22Rv1 (cell line): Measurements from ENCODE around the gene STAP2.

ENCODE experiments used
- ZFX ChIP-seq: fragments of 450-650 bp; IDR thresholded peaks from 2 replicates; pipeline ENCODE4 v1.6.1; 2017; ENCODE audit warnings: antibody characterized with exemption, borderline replicate concordance
- TF ChIP-seq, protein P1 (sequence below): fragments of 450-650 bp; IDR thresholded peaks from 2 replicates; pipeline ENCODE4 v1.5.1; 2017; ENCODE audit warnings: mild to moderate bottlenecking

GRCh38 chr19:4297901-4298809 lies 40.5 kb downstream of the STAP2 start:
- TF ChIP-seq, protein P1, sequence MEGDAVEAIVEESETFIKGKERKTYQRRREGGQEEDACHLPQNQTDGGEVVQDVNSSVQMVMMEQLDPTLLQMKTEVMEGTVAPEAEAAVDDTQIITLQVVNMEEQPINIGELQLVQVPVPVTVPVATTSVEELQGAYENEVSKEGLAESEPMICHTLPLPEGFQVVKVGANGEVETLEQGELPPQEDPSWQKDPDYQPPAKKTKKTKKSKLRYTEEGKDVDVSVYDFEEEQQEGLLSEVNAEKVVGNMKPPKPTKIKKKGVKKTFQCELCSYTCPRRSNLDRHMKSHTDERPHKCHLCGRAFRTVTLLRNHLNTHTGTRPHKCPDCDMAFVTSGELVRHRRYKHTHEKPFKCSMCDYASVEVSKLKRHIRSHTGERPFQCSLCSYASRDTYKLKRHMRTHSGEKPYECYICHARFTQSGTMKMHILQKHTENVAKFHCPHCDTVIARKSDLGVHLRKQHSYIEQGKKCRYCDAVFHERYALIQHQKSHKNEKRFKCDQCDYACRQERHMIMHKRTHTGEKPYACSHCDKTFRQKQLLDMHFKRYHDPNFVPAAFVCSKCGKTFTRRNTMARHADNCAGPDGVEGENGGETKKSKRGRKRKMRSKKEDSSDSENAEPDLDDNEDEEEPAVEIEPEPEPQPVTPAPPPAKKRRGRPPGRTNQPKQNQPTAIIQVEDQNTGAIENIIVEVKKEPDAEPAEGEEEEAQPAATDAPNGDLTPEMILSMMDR: no peak
- TF ChIP-seq ZFX: no peak
